Raji (cell line): Measurements from ENCODE around the gene ROBO2.

Source experiments
- POLR2A ChIP-seq: IDR thresholded peaks from 2 replicates; pipeline ENCODE4 v1.6.1; 2011; ENCODE audit warnings: low read depth, low read length, control low read depth; ENCODE audit not compliant: insufficient read depth

ROBO2 gene

DNA sequence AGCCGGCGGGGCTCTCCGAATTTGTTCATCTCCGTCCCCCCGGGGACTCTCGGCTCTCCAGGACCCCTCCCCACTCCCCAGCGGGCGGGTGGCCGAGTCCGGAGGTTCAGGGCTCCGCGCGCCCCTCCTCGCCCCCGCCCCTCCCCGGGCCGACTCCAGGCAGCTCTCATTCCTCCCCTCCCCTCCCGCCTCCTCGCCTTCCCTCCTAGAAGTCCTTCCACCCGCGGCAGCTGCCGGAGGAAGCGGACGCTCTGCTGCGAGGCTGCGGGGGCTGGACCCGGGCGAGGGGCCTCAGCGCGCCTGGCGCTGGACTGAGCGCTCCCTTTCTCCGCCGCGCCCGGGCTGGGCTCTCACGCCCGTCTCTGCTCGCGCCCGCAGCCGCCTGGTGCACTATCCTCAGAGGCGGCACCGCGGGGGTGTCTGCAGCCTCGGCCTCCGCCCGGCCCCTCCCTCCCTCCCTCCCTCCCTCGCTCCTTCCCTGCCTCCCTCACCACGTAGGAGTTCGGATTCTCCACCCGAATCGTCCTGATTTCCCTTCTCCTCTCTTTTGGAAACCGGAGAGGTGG is at the start of gene ROBO2:
Gene ROBO2 (plus strand): TSS at position 494 of the 566 bp plus-strand sequence. CDS start 687 bp downstream, outside the sequence.
- no peak for TF ChIP-seq POLR2A

GRCh38 chr3:76990606-76991005 is 49.3 kb upstream of the ROBO2 start:
- TF ChIP-seq POLR2A, result no peak

GRCh38 chr3:76991165-76991564 is 48.7 kb upstream of the ROBO2 start:
- no peak for TF ChIP-seq POLR2A

DNA sequence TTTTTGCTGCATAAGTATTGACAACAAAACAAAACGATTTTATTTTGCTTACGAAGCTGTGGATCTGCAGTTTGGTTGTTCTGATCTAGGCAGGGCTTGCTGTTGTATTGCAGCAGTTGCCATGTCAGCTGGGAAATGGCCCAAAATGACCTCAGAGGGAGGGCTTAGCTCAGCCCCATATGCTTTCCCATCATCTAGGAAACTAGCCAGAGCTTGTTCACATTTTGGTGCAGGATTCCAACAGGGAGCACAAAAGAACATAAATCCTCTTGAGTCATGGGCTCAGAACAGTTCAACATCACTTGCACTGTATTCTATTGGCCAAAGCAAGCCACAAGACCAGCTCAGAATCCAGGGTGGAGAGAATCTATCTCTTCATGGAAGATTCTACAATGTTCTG is 42.2 kb upstream of the ROBO2 start:
- no peak for TF ChIP-seq POLR2A

DNA sequence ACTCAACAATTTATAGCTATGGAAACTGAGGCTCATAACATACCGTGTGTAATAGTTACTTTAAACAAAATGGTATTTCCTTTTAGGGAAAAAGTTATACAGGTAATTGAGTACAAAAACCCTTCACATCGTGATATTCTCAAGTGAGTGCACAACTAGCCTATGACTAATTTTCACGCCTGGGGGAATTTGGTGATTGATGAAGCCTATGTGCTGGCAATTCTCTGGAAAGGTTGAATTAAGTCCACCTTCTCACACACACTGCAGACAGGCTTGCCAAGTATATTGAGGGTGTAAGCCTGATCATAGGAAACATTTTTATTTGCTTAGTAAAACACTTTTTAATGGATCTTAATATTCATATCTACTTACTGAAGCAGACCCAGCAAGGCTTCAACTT is 41.3 kb upstream of the ROBO2 start:
- TF ChIP-seq POLR2A, result no peak

- no peak for TF ChIP-seq POLR2A
Measured at GRCh38 chr3:77001062-77001701, 38.7 kb upstream of the ROBO2 start.

DNA sequence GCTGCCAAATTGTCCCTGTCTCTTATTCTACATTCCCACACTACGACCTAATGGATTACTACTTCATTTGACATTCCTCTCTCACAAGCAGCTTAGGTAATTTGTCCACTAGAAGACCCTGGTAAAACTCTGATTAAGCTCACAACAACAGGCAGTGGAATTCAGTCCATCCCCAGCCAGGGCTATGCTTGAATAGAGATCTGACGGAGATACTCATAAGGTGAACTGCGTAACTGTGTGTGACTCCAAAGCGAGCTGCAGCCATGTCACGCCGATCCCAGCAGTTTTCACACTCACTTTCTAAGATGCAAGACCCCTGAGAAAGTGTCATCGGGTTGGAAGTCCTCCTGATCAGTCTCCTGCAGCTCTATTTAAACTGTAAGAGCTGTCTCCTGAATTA is 25.7 kb upstream of the ROBO2 start:
- no peak for TF ChIP-seq POLR2A

- TF ChIP-seq POLR2A, result no peak
Measured at GRCh38 chr3:77025471-77025870, 14.4 kb upstream of the ROBO2 start.

GRCh38 chr3:77026904-77027634 is 12.8 kb upstream of the ROBO2 start:
- TF ChIP-seq POLR2A, result no peak

DNA sequence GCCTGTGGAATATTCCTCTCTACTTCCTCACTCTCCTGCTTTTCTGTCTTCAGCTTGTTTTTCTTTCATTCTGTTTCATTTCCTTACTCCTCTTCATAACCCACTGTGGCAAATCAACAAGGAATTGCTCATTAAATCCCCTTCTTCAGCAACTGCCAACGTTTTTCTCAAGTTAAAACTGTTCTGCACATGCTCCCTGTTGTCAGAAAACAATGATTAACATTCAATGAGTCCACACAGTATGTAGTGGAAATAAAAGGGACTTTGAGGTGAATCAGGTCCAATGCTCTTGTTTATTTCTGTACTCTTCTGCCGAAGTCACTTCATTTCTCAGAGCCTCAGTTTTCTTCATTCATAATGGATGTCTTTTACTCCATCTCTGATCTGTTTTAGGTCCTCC is 11.9 kb upstream of the ROBO2 start:
- TF ChIP-seq POLR2A, result no peak

- no peak for TF ChIP-seq POLR2A
Measured at GRCh38 chr3:77038468-77038929, 1.4 kb upstream of the ROBO2 start.

- no peak for TF ChIP-seq POLR2A
Measured at GRCh38 chr3:77038930-77039605, 831 bp upstream of the ROBO2 start.

DNA sequence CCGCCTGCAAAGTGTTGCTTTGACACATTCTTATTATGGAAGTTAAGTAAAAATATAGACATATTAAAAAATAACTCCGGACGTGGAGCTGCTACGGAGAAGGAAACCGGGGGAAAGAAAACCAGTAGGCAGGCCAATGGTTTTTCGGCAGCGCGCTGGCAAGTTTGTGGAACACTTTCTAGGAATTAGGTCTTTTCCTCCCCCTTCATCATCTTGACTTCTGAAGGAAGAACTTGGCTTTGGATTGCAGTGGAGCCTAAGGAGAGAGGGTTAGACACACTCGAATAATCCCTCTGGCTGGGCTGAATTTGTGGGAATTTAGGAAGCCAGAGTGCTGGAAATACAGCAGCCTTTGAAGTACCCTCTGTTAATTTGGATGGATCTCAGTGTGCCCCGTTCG is 317 bp downstream of the ROBO2 start:
- no peak for TF ChIP-seq POLR2A

GRCh38 chr3:77040926-77041722 is 1.2 kb downstream of the ROBO2 start:
- TF ChIP-seq POLR2A, result no peak

DNA sequence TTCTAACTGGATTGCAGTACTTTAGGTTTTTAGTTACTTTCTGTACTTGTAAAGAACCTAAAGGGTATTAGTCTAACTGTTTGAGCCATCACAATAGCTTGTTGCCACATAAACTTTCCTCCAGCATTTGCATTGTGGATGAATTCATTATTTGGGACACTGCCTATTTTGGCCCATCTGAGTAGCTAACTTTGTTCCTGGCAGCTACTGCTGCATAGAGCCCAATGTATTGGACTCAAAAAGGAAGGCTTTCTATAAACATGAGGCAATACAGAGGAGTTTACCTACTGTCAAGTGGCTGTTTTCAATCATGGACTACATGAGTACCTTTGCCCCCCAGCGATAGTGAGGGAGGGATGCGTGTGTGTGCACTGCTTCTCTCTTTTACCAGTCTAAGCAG is 1.9 kb downstream of the ROBO2 start:
- no peak for TF ChIP-seq POLR2A
